ENCODE results near the gene SH3BP5.
A peak's percentile ranks its signal among the peaks of the same experiment; 100 is the strongest.
"Not testable (repeated sequence)": the region's sequence is repeated elsewhere in the genome, so short reads cannot be mapped to it uniquely, and the experiment has no call there.

The SH3BP5 gene

GRCh38 chr3:15332405-15333098 lies at the start of gene SH3BP5:
Gene SH3BP5 (minus strand): TSS chr3:15332586. CDS start chr3:15332408, 178 bp downstream.
- peak; percentile 75 for DNase-seq

- DNase-seq: no peak
Observed at GRCh38 chr3:15380980-15381890, 48.8 kb upstream of the SH3BP5 start.

- DNase-seq: peak; percentile 96
Observed at GRCh38 chr3:15377961-15378791, 45.8 kb upstream of the SH3BP5 start.

- DNase-seq: no peak
Observed at GRCh38 chr3:15375461-15376000, 43.1 kb upstream of the SH3BP5 start.

GRCh38 chr3:15372918-15373317 lies 40.5 kb upstream of the SH3BP5 start:
- no peak for DNase-seq

GRCh38 chr3:15368561-15369135 lies 36.3 kb upstream of the SH3BP5 start:
- no peak for DNase-seq

GRCh38 chr3:15367059-15367458 lies 34.7 kb upstream of the SH3BP5 start:
- peak; percentile 21 for DNase-seq

- DNase-seq: not testable (repeated sequence)
Observed at GRCh38 chr3:15364078-15364477, 31.7 kb upstream of the SH3BP5 start.

- peak; percentile 93 for DNase-seq
Observed at GRCh38 chr3:15361494-15362214, 29.3 kb upstream of the SH3BP5 start.

GRCh38 chr3:15360788-15361493 lies 28.6 kb upstream of the SH3BP5 start:
- peak; percentile 18 for DNase-seq

- DNase-seq: no peak
Observed at GRCh38 chr3:15359677-15360397, 27.5 kb upstream of the SH3BP5 start.

- peak; percentile 68 for DNase-seq
Observed at GRCh38 chr3:15356651-15357061, 24.3 kb upstream of the SH3BP5 start.

GRCh38 chr3:15356176-15356575 lies 23.8 kb upstream of the SH3BP5 start:
- no peak for DNase-seq

- DNase-seq: no peak
Observed at GRCh38 chr3:15355086-15355485, 22.7 kb upstream of the SH3BP5 start.

GRCh38 chr3:15354485-15354884 lies 22.1 kb upstream of the SH3BP5 start:
- DNase-seq: no peak

GRCh38 chr3:15350141-15350540 lies 17.8 kb upstream of the SH3BP5 start:
- no peak for DNase-seq

GRCh38 chr3:15349438-15349837 lies 17.1 kb upstream of the SH3BP5 start:
- DNase-seq: not testable (repeated sequence)

- DNase-seq: no peak
Observed at GRCh38 chr3:15348246-15348645, 15.9 kb upstream of the SH3BP5 start.

GRCh38 chr3:15347737-15348110 lies 15.3 kb upstream of the SH3BP5 start:
- no peak for DNase-seq

- DNase-seq: no peak
Observed at GRCh38 chr3:15347063-15347736, 14.8 kb upstream of the SH3BP5 start.

Data from activated CD4-positive, alpha-beta T cell treated with anti-CD3 and anti-CD28 coated beads, Interleukin-10, Interleukin-2, amounts not matched to agents 100 ng/mL and 50 ng/mL, durations not matched to agents 16 hours and 8 hours (primary cell).